Mucosa of stomach (tissue), 1 donor: ENCODE measurements around the gene TRABD.

ENCODE experiments used
- H3K27me3 ChIP-seq: one replicate; pipeline ENCODE4 v1.7.0; 2013; ENCODE audit warnings: mild to moderate bottlenecking, low read length; ENCODE audit not compliant: control insufficient read depth, insufficient read depth
- H3K36me3 ChIP-seq: one replicate; pipeline ENCODE4 v1.7.0; 2013; ENCODE audit warnings: low read length; ENCODE audit not compliant: control insufficient read depth, insufficient read depth
- H3K4me1 ChIP-seq: one replicate; pipeline ENCODE4 v1.7.0; 2013; ENCODE audit warnings: mild to moderate bottlenecking, low read length; ENCODE audit not compliant: control insufficient read depth, insufficient read depth
- H3K4me3 ChIP-seq: one replicate; pipeline ENCODE4 v1.7.0; 2013; ENCODE audit warnings: low read length
- H3K9ac ChIP-seq: one replicate; pipeline ENCODE4 v1.7.0; 2013; ENCODE audit warnings: mild to moderate bottlenecking, low read length, moderate library complexity
- H3K9me3 ChIP-seq: one replicate; pipeline ENCODE4 v1.7.0; 2013; ENCODE audit warnings: mild to moderate bottlenecking, low read length, moderate library complexity; ENCODE audit not compliant: control insufficient read depth
- donor health status: Pancreatic carcinoma.

TRABD gene

DNA sequence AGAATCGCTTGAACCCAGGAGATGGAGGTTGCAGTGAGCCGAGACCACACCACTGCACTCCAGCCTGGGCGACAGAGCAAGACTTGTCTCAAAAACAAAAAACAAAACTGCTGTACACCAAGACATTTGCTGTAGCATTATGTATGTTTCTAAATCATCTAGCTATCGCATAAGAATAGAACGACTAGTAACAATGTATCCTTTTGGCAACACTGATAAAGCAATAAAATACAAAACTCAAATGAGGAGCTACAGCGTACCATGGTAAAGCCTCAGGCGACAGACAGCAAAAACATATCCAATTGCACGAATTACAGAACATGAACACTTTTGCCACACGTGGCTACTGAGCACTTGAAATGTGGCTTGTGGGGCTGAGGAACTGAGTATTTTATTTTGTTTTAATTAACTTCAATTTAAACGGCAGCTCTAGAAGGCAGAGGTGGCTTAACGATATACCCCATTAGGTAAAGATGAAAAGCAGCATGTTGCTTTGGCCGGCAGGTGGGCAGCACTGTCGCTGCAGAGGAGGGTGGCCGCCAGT is 56.8 kb downstream of the TRABD start:
- Histone ChIP-seq H3K4me3 (no peak overlapping the region), H3K36me3 (peaks cover 9% of the 10 kb centered on the region), H3K9ac (no peak overlapping the region), H3K9me3 (no peaks in the 10 kb centered on the region), H3K27me3 (no peaks in the 10 kb centered on the region), H3K4me1 (peaks cover 34% of the 10 kb centered on the region)

GRCh38 chr22:50243685-50244419 is 58.1 kb downstream of the TRABD start:
- Histone ChIP-seq H3K27me3 (no peaks in the 10 kb centered on the region), H3K4me1 (peaks cover 42% of the 10 kb centered on the region), H3K9me3 (no peaks in the 10 kb centered on the region), H3K4me3 (peak overlapping the region; percentile 43), H3K36me3 (peaks cover 9% of the 10 kb centered on the region), H3K9ac (peak overlapping the region; percentile 73)

- H3K4me1 ChIP-seq, result peaks cover 42% of the 10 kb centered on the region
- peak within 1 kb of the TSS; percentile 43 for H3K4me3 ChIP-seq
- peak within 1 kb of the TSS; percentile 73 for H3K9ac ChIP-seq
These were observed 58.9 kb downstream of the TRABD start, which contains the start of gene TUBGCP6 for GRCh38 chr22:50244420-50245213. Gene TUBGCP6, minus strand, starts transcription at chr22:50245023. Its CDS starts 564 bp downstream, at chr22:50244459.

GRCh38 chr22:50245214-50246072 is 59.7 kb downstream of the TRABD start:
- Histone ChIP-seq H3K4me3 (peak overlapping the region; percentile 43), H3K9me3 (no peaks in the 10 kb centered on the region), H3K4me1 (peaks cover 50% of the 10 kb centered on the region), H3K27me3 (no peaks in the 10 kb centered on the region), H3K36me3 (peaks cover 9% of the 10 kb centered on the region), H3K9ac (peak overlapping the region; percentile 73)

More at GRCh38 chr22:50244420-50245213, 58.9 kb downstream of the TRABD start, which contains the start of gene TUBGCP6:
- Histone ChIP-seq H3K36me3 (peaks cover 9% of the 10 kb centered on the region), H3K27me3 (no peaks in the 10 kb centered on the region), H3K9me3 (no peaks in the 10 kb centered on the region)

DNA sequence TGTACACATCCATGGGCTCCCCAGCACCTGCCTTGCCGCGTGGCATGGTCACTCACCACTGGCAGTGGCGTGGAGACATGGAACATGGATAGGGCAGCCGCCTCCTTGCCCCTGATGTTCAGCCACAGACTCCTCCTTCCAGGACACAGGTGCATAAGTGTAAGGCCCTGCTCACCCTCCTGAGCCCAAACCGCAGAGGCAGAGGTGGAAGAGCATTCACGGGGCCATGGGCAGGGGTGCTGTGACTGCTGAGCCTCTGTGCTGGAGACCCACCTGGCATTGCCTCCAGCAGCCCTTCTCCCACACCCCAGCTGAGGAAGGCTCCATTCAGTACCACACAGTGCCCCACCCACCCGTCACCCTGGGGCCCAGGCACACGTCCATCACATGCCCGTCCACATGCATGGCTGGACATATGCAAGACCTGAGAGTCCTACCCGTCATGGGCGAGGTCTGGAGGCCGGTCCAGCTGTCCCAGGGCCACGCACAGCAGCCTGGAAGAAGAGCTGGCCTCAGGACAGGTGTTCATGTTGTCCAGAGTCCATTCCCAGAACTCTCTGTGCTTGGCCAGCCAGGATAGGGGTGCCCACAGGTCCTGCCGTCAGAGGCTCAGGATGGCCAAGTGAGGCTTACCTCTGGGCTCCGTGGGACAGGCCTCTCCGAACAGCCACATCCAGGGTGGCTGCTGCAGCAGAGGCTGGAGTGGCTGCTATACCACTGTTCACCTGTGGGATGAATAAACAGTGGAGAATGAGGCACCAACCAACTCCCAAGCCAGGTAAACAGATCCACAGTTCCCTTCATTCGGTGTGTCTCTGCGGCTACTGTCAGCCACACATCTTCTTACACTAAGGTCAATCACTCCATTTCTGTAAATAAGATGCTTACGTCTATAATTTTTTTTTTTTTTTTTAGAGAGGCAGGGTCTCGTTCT is 60.8 kb downstream of the TRABD start:
- H3K9me3 ChIP-seq, result no peaks in the 10 kb centered on the region
- peaks cover 9% of the 10 kb centered on the region for H3K36me3 ChIP-seq
- H3K9ac ChIP-seq, result no peak overlapping the region
- no peak overlapping the region for H3K4me3 ChIP-seq
- H3K4me1 ChIP-seq, result peaks cover 52% of the 10 kb centered on the region
- H3K27me3 ChIP-seq, result no peaks in the 10 kb centered on the region

DNA sequence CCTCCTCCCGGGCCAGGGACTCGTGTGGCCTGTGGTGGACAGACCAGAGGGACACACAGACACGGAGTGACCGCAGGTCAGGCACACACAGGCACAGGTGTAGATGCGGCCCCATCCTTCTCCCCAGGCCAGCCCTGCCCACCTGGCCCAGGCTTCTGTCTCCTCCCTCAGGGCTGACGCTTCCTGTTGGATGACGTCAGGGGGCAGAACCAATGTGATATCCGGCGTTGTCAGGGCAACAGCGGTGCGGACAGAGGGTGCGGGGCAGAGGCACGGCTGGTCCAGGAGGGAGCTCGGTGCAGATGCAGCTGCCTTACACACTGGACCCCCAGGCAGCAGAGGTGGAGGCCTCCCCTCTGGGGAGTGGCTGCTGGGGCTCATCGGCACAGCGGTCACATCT is 62.0 kb downstream of the TRABD start:
- Histone ChIP-seq H3K4me1 (peaks cover 52% of the 10 kb centered on the region), H3K9me3 (no peaks in the 10 kb centered on the region), H3K9ac (no peak overlapping the region), H3K36me3 (peaks cover 9% of the 10 kb centered on the region), H3K4me3 (no peak overlapping the region), H3K27me3 (no peaks in the 10 kb centered on the region)

DNA sequence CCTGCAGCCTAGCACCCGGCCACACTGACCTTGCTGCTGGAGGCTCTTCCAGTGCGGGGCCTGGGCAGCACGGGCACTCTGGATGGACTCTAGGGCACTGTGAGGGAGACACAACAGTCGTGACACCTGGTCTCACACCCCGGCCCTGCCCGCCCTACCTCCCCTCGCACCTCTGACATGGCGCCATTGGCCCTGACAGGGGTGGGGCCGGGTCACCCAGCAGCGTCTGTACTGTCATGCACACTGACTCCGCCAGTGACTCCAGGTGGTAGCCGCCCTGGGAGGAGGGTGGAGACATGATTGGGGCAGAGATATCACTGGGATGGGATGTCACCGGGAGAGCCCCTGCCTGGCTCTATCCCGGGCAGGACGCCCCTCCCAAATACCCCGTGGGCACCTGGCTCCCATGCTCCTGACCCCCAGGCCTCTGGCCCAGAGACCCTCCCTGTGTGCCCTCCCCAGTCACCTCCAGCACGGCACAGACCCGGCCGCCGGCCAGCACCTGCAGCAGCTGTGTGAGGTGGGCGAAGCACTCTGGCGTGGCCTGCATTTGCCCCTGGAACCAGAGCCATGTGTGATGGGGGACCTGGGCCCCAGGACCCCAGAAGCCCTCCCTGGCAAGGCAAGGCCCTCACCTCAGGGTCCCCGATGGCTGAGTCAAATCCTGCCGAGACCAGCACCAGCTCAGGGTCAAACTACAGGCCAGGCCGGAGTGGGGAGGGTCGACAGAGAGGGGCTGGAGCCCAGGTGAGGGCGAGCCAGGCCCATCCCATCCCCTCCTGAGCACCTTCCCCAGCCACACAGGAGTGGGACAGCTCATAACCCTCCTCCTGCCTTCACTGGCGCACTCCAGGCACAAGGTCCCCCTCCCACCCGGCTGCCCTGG is 62.7 kb downstream of the TRABD start:
- Histone ChIP-seq H3K4me1 (peaks cover 49% of the 10 kb centered on the region), H3K4me3 (no peak overlapping the region), H3K27me3 (no peaks in the 10 kb centered on the region), H3K9ac (no peak overlapping the region), H3K36me3 (peaks cover 9% of the 10 kb centered on the region), H3K9me3 (no peaks in the 10 kb centered on the region)
